GM18907 (cell line): ENCODE data around the gene MCF2L2.
"Not testable (repeated sequence)": the region's sequence is repeated elsewhere in the genome, so short reads cannot be mapped to it uniquely, and the experiment has no call there.

Experiments used
- ATAC-seq: cut with Tn5 transposase; IDR thresholded peaks from one replicate; pipeline ENCODE4 v1.9.1; 2021; ENCODE audit warnings: mild to moderate bottlenecking, moderate library complexity; ENCODE audit not compliant: unreplicated experiment

Gene MCF2L2

GRCh38 chr3:183446838-183447205, 18.4 kb upstream of the MCF2L2 start:
- ATAC-seq, result no peak

GRCh38 chr3:183444748-183445147, 16.3 kb upstream of the MCF2L2 start:
- ATAC-seq, result no peak

GRCh38 chr3:183443395-183444385, 15.3 kb upstream of the MCF2L2 start:
- ATAC-seq, result no peak

GRCh38 chr3:183442994-183443393, 14.6 kb upstream of the MCF2L2 start:
- ATAC-seq, result no peak

GRCh38 chr3:183440521-183440920, 12.1 kb upstream of the MCF2L2 start:
- ATAC-seq, result not testable (repeated sequence)

- ATAC-seq, result no peak
Observed at GRCh38 chr3:183439515-183439914, 11.1 kb upstream of the MCF2L2 start.

- no peak for ATAC-seq
Observed at GRCh38 chr3:183438735-183439134, 10.3 kb upstream of the MCF2L2 start.

GRCh38 chr3:183437666-183438564, 9.5 kb upstream of the MCF2L2 start:
- ATAC-seq, result no peak

- no peak for ATAC-seq
Observed at GRCh38 chr3:183437061-183437460, 8.6 kb upstream of the MCF2L2 start.

GRCh38 chr3:183435661-183436060, 7.2 kb upstream of the MCF2L2 start:
- ATAC-seq, result peak; percentile 89

- ATAC-seq, result no peak
Observed at GRCh38 chr3:183434992-183435391, 6.6 kb upstream of the MCF2L2 start.

GRCh38 chr3:183434503-183434902, 6.1 kb upstream of the MCF2L2 start:
- ATAC-seq, result no peak

GRCh38 chr3:183430325-183430957, 2.0 kb upstream of the MCF2L2 start:
- ATAC-seq, result no peak

- ATAC-seq, result peak; percentile 43
Observed at GRCh38 chr3:183427876-183428446, 458 bp downstream of the MCF2L2 start.

GRCh38 chr3:183427196-183427875, 1.1 kb downstream of the MCF2L2 start:
- ATAC-seq, result no peak

- ATAC-seq, result not testable (repeated sequence)
Observed at GRCh38 chr3:183418807-183419206, 9.6 kb downstream of the MCF2L2 start.

GRCh38 chr3:183411216-183411922, 17.1 kb downstream of the MCF2L2 start:
- no peak for ATAC-seq

- ATAC-seq, result no peak
Observed at GRCh38 chr3:183410759-183411158, 17.7 kb downstream of the MCF2L2 start.

GRCh38 chr3:183410280-183410679, 18.1 kb downstream of the MCF2L2 start:
- ATAC-seq, result no peak

- ATAC-seq, result no peak
Observed at GRCh38 chr3:183409219-183409618, 19.2 kb downstream of the MCF2L2 start.
